NCI-H128 (cell line): ENCODE measurements around the gene ETNK1.
"Not testable (repeated sequence)": the region's sequence is repeated elsewhere in the genome, so short reads cannot be mapped to it uniquely, and the experiment has no call there.

ENCODE experiments used
- DNase-seq: peaks from one replicate; lab custom pipeline; 2025; ENCODE audit not compliant: unreplicated experiment; lab: John Stamatoyannopoulos, UW

The ETNK1 gene, protein sequence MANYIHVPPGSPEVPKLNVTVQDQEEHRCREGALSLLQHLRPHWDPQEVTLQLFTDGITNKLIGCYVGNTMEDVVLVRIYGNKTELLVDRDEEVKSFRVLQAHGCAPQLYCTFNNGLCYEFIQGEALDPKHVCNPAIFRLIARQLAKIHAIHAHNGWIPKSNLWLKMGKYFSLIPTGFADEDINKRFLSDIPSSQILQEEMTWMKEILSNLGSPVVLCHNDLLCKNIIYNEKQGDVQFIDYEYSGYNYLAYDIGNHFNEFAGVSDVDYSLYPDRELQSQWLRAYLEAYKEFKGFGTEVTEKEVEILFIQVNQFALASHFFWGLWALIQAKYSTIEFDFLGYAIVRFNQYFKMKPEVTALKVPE

DNA sequence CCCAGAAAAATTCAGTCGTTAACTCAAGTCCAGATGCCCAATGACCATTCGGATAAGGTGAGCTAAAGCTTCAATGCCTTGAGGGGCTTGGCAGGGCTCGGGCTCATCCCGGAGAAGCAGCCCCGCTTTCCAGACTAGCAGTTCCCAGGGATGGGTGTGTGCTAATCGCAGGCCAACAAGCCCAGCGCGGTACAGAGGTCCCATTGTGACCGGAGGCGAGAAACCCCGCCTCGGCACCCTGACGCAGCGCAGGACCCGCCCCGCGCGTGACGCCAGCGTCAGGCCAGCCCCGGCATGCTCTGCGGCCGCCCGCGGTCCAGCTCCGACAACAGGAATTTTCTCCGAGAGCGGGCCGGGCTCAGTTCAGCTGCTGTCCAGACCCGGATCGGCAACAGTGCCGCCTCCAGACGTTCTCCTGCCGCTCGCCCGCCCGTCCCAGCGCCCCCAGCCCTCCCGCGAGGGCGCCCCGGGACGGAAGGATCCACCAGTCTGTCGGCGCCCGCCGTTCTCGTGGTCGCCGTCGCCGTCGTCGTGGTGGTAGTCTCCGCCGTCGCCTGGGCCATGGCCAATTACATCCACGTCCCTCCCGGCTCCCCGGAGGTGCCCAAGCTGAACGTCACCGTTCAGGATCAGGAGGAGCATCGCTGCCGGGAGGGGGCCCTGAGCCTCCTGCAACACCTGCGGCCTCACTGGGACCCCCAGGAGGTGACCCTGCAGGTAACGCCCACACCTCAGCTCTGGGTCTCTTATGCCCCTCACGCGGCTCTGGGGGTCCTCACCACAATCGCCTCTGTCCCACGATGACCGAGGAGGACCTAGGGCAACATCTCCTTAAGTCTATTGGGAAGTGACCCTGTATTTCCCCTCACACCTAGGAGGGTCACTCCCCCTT is at the start of gene ETNK1:
TSS of gene ETNK1 (plus strand) at position 302 of the 892 bp plus-strand sequence. CDS start at position 562, 260 bp downstream.
- peak; percentile 76 for DNase-seq

GRCh38 chr12:22576065-22576464 is 48.9 kb upstream of the ETNK1 start:
- DNase-seq, result no peak

- no peak for DNase-seq
Measured at GRCh38 chr12:22576473-22576872, 48.5 kb upstream of the ETNK1 start.

- DNase-seq, result no peak
Measured at GRCh38 chr12:22577667-22578066, 47.3 kb upstream of the ETNK1 start.

DNA sequence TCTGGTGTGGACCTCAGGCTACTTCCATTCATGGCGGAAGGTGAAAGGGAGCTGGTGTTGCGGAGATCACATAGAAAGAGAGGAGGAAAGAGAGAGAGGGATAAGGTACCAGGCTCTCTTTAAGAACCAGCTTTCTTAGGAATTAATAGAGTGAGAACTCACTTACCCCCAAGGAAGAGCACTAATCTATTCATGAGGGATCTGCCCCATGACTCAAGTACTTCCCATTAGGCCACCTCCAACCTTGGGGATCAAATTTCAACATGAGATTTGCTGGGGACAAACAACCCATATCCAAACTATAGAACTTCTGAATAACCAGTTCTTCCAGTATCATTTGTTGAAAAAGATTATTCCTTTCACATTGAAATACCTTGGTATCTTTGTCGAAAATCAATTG is 46.6 kb upstream of the ETNK1 start:
- DNase-seq, result no peak

DNA sequence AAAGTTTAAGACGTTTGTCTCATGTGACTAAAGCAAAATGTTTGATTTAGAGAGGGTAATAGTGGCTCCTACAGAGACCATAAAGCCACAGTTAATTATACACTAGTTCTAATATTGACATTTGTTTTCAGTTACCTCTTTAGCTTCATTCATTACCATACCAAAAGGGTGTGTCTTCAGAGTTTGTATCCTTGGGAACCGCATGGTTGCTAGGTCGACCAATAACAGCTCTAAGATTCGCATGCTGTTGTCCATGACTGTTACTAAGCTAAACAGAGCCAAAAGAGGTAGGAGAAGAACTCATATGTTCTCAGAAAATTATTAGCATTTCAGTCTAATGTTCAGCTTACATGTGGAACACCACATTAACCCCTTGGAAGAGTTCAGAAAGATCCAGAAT is 36.2 kb upstream of the ETNK1 start:
- no peak for DNase-seq

GRCh38 chr12:22593864-22594263 is 31.1 kb upstream of the ETNK1 start:
- DNase-seq, result no peak

DNA sequence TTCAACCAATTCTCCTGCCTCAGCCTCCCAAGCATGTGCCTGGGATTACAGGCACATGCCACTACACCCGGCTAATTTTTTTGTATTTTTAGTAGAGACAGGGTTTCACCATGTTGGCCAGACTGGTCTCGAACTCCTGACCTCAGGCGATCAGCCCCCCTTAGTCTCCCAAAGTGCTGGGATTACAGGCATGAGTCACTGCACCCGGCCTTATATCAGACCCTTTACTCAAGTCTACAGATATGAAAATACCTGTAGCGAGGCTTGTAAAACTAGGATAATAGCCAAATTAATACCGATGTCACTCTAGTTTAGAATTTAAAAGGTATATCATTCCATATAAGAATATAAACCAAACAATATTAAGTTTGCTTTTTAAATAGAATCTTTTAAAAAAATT is 27.4 kb upstream of the ETNK1 start:
- not testable (repeated sequence) for DNase-seq

GRCh38 chr12:22598141-22598762 is 26.7 kb upstream of the ETNK1 start:
- DNase-seq, result no peak

- no peak for DNase-seq
Measured at GRCh38 chr12:22598763-22599161, 26.2 kb upstream of the ETNK1 start.

- DNase-seq, result no peak
Measured at GRCh38 chr12:22600181-22600580, 24.8 kb upstream of the ETNK1 start.

DNA sequence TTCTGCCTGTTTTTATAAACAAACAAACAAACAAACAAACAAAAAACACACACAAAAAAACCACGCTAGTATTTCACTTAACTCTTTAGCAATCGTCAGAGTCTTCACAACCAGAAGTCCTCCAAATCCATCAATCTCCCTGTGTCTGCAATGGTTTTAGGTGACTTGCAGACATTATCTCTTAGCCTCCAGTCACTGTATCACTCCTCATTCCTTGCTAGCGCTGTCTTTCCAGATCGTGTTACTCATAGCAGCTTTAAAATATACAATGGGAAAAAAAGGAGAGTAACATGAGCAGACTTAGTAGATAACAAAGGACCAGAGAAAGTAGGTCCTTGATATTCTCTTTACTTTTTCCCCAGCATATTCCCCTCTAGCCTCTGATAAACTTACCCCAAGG is 15.5 kb upstream of the ETNK1 start:
- no peak for DNase-seq

DNA sequence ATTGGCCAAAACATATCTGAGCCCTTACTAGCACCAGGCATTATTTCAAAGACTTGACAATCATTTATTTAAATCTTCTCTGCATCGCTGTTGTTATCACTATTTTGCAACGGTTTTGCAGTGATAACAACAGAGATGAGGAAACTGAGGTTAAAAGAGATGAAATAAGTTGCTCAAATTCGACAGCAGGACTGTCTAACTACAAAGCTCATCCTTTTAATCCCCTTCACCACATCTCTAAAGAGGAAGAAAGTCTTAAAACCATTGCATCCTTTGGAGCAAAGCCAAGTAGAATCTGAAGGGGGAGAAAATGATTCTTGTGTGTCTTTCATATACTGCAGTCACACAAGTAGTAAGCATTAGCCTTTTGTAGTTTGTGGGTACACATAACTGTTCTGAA is 14.8 kb upstream of the ETNK1 start:
- DNase-seq, result no peak

GRCh38 chr12:22612822-22613221 is 12.1 kb upstream of the ETNK1 start:
- not testable (repeated sequence) for DNase-seq

GRCh38 chr12:22615963-22616501 is 8.9 kb upstream of the ETNK1 start:
- no peak for DNase-seq

- DNase-seq, result no peak
Measured at GRCh38 chr12:22617630-22618029, 7.3 kb upstream of the ETNK1 start.

DNA sequence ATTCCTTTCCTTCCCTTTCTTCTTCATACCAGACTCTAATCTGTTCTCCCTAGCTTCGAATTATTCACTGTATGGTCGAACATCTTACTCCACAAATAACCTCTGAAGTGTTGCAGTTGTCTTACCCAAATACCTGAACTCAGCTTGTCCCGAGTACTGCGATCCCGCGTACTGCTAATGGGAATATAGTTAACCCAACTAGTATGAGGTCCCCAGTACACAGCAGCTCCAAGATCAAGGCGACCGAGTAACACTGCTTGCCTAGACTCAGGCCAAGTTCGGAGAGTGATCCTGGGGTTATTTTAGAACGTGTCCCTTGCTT is 462 bp upstream of the ETNK1 start:
- no peak for DNase-seq

- DNase-seq, result peak; percentile 24
Measured at GRCh38 chr12:22625762-22626294, 857 bp downstream of the ETNK1 start.

DNA sequence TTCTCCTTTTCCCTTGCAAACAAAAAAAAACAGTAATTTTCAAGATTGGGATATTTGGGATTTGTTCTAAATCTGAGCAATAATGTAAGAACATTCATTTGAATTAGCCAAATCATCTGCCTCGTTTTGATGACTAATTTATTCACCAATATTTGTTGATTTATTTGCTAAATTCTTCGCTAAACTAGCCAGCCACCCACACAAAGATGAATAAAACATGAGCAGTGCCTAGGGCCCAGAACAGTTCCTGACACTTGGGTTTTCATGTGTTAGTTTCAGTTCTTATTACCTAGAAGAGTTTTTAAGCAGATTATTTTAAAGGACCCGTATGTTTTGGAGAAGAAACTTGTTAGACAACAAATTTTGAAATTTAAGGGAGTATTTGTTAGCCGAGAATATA is 1.4 kb downstream of the ETNK1 start:
- no peak for DNase-seq

- no peak for DNase-seq
Measured at GRCh38 chr12:22627371-22627770, 2.4 kb downstream of the ETNK1 start.

DNA sequence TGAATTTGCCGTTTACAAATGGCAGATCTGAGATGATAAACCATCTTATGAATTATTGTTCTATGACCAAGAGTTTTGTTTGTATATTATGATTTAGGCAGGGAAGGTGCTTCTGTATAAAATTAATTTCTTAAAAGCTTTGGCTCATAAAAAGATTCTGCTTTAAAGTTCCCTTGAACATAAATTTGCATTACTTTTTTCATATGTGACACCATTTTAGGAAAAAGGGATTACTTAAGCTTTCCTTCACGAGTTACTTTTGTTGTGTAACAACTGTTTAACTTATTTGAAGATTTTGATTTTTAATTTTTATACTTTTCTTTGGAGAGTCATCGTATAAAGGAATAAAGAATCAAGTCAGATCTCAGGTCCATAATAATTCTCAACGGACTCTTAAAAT is 3.3 kb downstream of the ETNK1 start:
- no peak for DNase-seq
